ENCODE results near the gene CCDC200.

CCDC200 gene

GRCh38 chr17:43200127-43200526, 28.3 kb downstream of the CCDC200 start (continued):
- no peak for TF ChIP-seq KLF17 (tag by site-specific recombination; IDR thresholded peaks at IDR 0.05)
- no peak for TF ChIP-seq ZNF621 (tag by site-specific recombination; IDR thresholded peaks at IDR 0.05)
- TF ChIP-seq PATZ1 (tag by site-specific recombination; IDR thresholded peaks at IDR 0.05) = no peak
- TF ChIP-seq CTCF (tag by site-specific recombination; IDR thresholded peaks at IDR 0.05) = no peak
- TF ChIP-seq ZNF623 (tag by site-specific recombination; IDR thresholded peaks at IDR 0.05) = no peak
- peak; percentile 69 for TF ChIP-seq ZIC2 (tag by site-specific recombination; IDR thresholded peaks at IDR 0.05)
- no peak for TF ChIP-seq INSM2 (tag by site-specific recombination; IDR thresholded peaks at IDR 0.05)
- no peak for TF ChIP-seq ZNF830 (tag by site-specific recombination; IDR thresholded peaks at IDR 0.05; ENCODE audit: low read depth)
- TF ChIP-seq ZFP3 (tag by site-specific recombination; IDR thresholded peaks at IDR 0.05; ENCODE audit: low read depth) = no peak
- TF ChIP-seq ZBTB21 (tag by site-specific recombination; IDR thresholded peaks at IDR 0.05) = peak; percentile 47; the same call in 1 of the 2 replicates
- no peak for TF ChIP-seq ZNF175 (tag by site-specific recombination; IDR thresholded peaks at IDR 0.05)
- TF ChIP-seq ZNF202 (tag by site-specific recombination; IDR thresholded peaks at IDR 0.05; ENCODE audit: borderline replicate concordance) = no peak
- no peak for TF ChIP-seq SP3 (tag by site-specific recombination; IDR thresholded peaks at IDR 0.05)
- TF ChIP-seq PRDM6 (tag by site-specific recombination; IDR thresholded peaks at IDR 0.05) = no peak
- no peak for TF ChIP-seq ZNF416 (tag by site-specific recombination; IDR thresholded peaks at IDR 0.05)
- no peak for TF ChIP-seq ZNF146 (tag by site-specific recombination; IDR thresholded peaks at IDR 0.05)
- no peak for TF ChIP-seq ZNF311 (tag by site-specific recombination; IDR thresholded peaks at IDR 0.05; ENCODE audit: borderline replicate concordance)
- TF ChIP-seq YY2 (tag by site-specific recombination; IDR thresholded peaks at IDR 0.05) = no peak
- peak; percentile 69 for TF ChIP-seq ZNF600 (tag by site-specific recombination; IDR thresholded peaks at IDR 0.05)
- TF ChIP-seq ZNF324 (tag by site-specific recombination; IDR thresholded peaks at IDR 0.05) = no peak
- TF ChIP-seq ATF2 (tag by site-specific recombination; IDR thresholded peaks at IDR 0.05; ENCODE audit: low read depth) = peak; percentile 78
- TF ChIP-seq ZBTB17 (tag by site-specific recombination; IDR thresholded peaks at IDR 0.05) = peak; percentile 92
- no peak for TF ChIP-seq ZFP41 (tag by site-specific recombination; IDR thresholded peaks at IDR 0.05; ENCODE audit: borderline replicate concordance)
- 0 out of 2 replicates have a peak, but pooled peaks have one; percentile 16 for TF ChIP-seq ZNF2 (tag by site-specific recombination; IDR thresholded peaks at IDR 0.05)
- no peak for TF ChIP-seq ZNF707 (tag by site-specific recombination; IDR thresholded peaks at IDR 0.05)
- TF ChIP-seq HOXA7 (CRISPR knock-in tag; IDR thresholded peaks at IDR 0.05; ENCODE audit: borderline replicate concordance) = no peak
- TF ChIP-seq ZFHX2 (tag by site-specific recombination; conservative IDR thresholded peaks at IDR 0.05) = peak; percentile 49
- no peak for TF ChIP-seq ZNF639 (tag by site-specific recombination; IDR thresholded peaks at IDR 0.05)
- no peak for TF ChIP-seq ZNF558 (tag by site-specific recombination; IDR thresholded peaks at IDR 0.05)

Data from HEK293 (cell line).